Gastroesophageal sphincter (tissue), 3 donors: ENCODE measurements around the gene MPHOSPH8.

Experiments used
- CTCF ChIP-seq, 4 experiments: fragments of 200-600 bp in 2 of 4; fragments of 450-650 bp in 2 of 4; sonication (generic) in 1 of 4; IDR thresholded peaks; one replicate each; pipeline ENCODE4 v1.5.1; 2017 to 2019; ENCODE audit warnings: antibody characterized with exemption in 4 of 4, mild to moderate bottlenecking in 2 of 4, moderate library complexity in 2 of 4
- EP300 ChIP-seq: sonication (generic); formaldehyde crosslinking; IDR thresholded peaks from one replicate; pipeline ENCODE4 v1.6.1; 2017; ENCODE audit warnings: antibody characterized with exemption, mild to moderate bottlenecking
- POLR2AphosphoS5 ChIP-seq: sonication (generic); formaldehyde crosslinking; IDR thresholded peaks from one replicate; pipeline ENCODE4 v1.6.1; 2017; ENCODE audit warnings: antibody characterized with exemption

GRCh38 chr13:19604306-19604705 is 29.2 kb upstream of the MPHOSPH8 start:
- TF ChIP-seq POLR2AphosphoS5 (no peak), CTCF (IDR thresholded peaks at IDR 0.05) (no peak), EP300 (no peak)
